NCI-H1417 (cell line): ENCODE results near the gene UBXN1.
A peak's percentile ranks its signal among the peaks of the same experiment; 100 is the strongest.

ENCODE experiments used
- DNase-seq, 3 experiments: peaks; one replicate each; lab custom pipeline; 2025; lab: John Stamatoyannopoulos, UW

The UBXN1 gene, protein sequence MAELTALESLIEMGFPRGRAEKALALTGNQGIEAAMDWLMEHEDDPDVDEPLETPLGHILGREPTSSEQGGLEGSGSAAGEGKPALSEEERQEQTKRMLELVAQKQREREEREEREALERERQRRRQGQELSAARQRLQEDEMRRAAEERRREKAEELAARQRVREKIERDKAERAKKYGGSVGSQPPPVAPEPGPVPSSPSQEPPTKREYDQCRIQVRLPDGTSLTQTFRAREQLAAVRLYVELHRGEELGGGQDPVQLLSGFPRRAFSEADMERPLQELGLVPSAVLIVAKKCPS

DNA sequence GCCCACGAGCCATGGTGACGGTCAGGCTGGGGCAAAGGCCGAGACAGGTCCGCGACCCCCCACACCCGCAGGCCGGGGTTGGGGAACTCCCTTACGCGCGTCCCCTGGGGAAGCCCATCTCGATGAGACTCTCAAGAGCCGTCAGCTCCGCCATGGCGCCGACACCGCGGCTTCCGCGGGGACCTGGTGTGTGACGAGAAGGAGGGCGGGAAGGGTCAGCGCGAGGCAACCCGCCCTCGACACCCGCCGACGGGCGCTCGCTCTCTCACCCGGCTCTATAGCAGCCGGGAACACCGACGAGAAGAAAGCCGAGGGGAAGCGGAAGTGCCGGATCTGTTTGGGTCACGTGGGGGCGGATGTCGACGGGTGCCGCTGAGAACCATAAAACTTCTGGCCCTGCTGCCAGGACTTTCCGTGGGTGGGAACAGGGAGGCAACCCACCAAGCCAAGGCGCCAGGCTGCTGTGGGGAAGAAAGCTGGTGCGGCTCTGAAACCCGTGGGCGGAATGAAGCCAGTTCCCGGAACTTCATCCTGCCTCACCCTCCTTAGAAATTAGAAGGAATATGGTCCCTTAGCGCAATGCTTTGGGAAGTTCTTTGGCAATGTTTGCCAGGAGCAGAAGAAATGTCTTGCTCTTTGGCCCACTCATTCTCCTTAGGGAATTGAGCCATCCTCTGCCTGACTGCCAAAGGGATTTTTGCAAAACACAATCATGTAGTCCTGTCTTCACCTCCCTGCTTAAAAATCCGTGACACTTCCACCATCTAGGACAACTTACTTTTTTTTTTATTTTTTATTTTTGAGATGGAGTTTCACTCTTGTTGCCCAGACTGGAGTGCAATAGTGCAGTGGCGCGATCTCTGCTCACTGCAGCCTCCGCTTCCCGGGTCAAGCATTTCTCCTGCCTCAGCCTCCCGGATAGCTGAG, at the start of gene UBXN1:
Gene UBXN1 (minus strand): TSS at position 304 of the 927 bp plus-strand sequence. CDS start 150 bp downstream, at position 154.
- peak; percentile 83 to 90 (median 83) for DNase-seq

- peak; percentile 88 to 95 (median 93) for DNase-seq
These were observed 49.5 kb upstream of the UBXN1 start, which contains the start of gene TTC9C for GRCh38 chr11:62728171-62728988. Gene TTC9C, plus strand, starts transcription at chr11:62728486. Its CDS starts 363 bp downstream, at chr11:62728849.

- DNase-seq = peak; percentile 99 to 100 (median 99)
These were observed 48.9 kb upstream of the UBXN1 start for GRCh38 chr11:62727872-62728170.

GRCh38 chr11:62727165-62727871, 48.4 kb upstream of the UBXN1 start, which contains the start of gene HNRNPUL2:
Gene HNRNPUL2, minus strand, starts transcription at chr11:62727457. Its CDS starts 301 bp downstream, at chr11:62727156.
- peak; percentile 99 to 100 (median 100) for DNase-seq

GRCh38 chr11:62726915-62727164, 48.0 kb upstream of the UBXN1 start:
- no peak for DNase-seq

- DNase-seq = peak in 1 of 3 experiments; percentile 64
These were observed 47.5 kb upstream of the UBXN1 start for GRCh38 chr11:62726156-62726914.

- DNase-seq = peak in 1 of 3 experiments; percentile 46
These were observed 46.8 kb upstream of the UBXN1 start for GRCh38 chr11:62725646-62726045.

- DNase-seq = peak in 1 of 3 experiments; percentile 26
These were observed 45.3 kb upstream of the UBXN1 start for GRCh38 chr11:62724171-62724570.

GRCh38 chr11:62721994-62722393, 43.1 kb upstream of the UBXN1 start:
- DNase-seq = no peak

GRCh38 chr11:62719302-62719978, 40.6 kb upstream of the UBXN1 start:
- no peak for DNase-seq

DNA sequence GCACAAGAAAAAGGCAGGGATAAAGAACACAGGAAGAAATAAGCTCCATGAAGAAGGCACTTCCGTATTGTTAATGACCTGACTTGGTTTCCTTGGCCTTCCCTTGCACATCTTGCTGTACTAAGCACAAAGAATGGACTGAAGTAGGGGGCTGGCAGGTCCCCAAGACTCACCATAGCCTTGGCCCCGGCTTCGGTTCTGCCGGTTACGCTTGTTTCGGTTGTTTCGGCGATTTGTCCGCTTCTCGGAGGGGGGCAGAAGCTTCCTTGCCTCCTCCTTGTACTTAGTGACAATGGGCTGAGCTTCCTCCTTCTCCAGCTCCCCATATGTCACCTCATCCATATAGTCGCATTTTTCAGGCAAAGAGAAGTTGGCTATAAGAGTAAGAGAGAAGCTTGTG, 37.9 kb upstream of the UBXN1 start:
- no peak for DNase-seq

DNA sequence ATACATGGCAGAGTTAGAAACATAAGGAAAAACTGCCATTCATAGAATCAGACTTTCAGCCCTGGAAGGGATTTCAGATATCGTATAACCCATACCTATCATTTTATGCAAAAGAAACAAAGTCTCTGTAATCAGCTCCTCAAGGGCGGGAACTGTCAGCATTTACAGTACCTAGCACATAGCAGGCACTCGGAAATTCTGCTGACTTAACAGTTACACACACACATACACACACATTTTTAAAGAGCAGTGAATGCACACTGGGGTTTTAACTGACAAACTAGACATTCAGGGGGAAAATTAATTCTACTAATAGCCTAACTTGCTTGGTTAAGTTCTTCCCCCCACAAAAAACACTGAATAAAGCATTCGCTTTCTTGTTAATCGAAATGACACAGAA, 37.3 kb upstream of the UBXN1 start:
- no peak for DNase-seq

DNA sequence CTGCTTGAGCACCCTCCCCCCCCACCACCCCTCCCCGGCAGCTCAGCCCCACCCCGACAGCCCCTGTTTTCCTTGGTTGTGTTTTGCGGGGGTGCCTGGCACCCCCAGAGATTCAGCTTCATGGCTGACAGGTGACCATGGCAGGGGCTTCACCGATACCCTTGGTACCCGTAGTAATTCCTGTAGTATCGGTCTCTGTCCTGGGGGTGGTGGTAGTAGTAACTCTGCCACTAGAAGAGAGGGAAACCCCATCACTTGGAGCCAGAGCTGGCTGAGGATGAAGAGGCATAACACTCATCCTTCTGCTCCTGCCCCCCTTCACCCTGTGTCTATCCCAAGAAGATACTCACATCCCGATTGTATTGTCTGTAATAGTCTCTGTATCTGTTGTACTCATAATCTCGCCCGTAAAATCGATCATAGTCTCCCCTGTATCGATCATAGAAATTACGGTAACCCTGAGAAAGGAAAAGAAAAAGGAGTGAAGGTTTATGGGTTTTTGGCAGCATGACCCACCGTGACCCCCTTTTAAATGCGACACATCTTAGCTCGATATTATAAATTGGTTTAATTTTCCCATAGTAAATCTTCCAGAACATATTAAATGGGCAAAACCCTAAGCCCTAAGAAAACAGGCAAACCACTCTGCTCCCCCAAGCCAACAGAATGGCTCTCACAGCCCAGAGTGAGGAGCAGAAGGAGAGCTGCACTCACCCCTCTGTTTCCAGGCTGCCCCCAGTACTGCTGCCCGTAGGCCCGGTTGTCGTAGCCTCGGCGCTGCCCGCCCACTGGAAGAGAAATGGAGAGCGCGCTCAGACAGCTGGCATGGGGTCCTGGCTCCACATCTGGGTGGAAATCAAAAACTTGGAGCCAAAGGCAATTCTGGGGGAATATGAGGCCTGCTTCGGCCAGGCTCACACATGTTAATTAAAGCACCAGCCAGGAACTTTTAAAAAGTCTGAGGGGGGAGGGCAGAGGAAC, 36.6 kb upstream of the UBXN1 start:
- DNase-seq = no peak

DNA sequence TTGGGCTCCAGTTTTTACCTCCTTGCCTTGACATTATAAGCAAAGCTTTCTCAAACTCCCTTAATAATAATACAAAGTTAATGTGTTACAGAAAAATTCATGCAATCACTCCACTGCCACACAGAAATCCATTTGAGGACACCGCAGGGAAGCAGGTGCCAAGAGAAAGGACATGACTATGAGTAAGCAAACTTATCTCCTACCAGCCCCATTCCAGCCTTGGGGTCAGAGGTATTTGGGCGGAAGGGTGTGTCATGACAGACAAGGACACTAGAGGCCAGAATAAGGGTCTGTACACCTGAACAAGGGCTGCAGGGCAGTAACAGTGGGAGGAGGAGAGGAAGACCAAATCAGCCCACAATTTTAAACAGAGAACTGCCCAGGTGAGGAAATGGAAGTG, 34.5 kb upstream of the UBXN1 start:
- no peak for DNase-seq

DNA sequence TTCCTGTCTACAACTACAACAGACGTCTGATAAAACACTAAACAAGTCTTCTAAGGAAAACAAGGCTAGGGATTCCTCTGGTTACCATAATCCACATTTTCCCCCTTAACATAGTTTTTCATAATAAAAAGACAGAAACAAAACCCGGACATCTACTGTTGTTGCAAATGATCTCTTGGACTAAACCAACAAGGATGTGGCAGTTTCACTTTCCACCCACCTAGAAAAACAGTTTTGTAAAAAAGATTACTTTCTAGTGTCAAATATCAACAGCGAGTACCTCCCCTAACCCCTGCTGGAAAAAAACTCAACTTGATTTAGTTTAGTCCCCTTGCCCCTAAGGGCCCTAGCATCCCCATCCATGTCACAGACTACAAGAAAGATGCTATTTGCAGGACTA, 34.0 kb upstream of the UBXN1 start:
- DNase-seq = no peak

GRCh38 chr11:62712276-62712812, 33.5 kb upstream of the UBXN1 start:
- no peak for DNase-seq

GRCh38 chr11:62710001-62710345, 31.1 kb upstream of the UBXN1 start:
- DNase-seq = no peak

DNA sequence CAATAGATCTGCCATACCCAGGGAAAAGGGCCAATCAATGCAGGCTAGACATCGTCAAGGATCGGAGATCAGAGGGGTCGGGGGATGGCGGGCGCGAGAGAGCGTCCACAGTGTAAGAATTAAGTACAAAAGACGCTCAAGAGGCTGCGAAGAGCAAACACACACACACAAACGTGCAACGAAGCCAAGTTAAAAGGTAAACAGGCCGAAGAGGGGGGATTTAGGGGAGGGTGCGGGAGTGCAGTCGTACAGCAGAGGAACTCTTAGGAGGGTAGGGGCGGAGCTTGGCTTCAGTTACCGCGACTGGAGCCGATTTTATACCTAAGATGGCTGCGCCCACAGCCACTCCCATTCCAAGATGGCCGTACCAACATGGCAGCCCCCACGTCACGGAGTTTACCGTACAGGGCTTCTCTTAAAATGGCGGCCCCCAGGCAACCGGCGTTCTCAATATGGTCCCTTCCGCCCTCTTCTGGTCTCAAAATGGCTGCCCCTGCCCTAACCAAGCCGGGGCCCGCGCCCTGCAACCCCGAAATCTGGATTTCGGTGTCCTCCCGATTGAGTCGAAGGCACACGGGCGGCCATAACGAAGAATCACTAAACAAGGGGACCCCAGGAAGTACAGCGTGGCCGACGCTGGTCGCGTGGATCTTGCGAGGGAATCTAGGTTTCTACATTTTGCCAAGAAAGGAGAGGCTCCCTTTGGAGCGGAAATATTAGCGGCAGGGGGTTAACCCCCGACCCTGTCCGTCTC, 30.6 kb upstream of the UBXN1 start:
- peak; percentile 98 to 100 (median 99) for DNase-seq
